LNCAP (cell line): ENCODE results near the gene ZNF140.

Source experiments
- TF ChIP-seq, protein P1 (sequence below): fragments of 450-650 bp; IDR thresholded peaks from 2 replicates; pipeline ENCODE4 v1.5.1; 2017; ENCODE audit warnings: mild to moderate bottlenecking

The ZNF140 gene

DNA sequence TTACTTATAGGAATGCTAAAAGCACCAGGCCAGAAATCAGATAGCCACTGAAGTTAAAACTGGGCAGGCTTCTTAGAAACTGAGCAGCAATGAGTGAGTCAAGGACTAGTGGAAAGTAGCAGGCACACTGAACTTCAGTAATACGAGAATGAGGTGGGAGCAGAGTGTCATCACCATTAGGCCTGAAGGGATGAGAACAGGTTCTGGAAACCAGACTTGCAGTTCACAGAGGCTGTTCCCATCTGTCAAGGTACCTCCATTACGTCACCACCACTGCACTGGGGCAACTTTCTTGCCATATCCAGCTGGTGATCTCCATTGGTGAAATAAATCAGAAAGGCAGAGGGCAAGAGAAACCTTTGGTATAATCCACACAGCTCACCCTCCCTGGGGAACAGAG, 65.3 kb downstream of the ZNF140 start:
- TF ChIP-seq, protein P1, sequence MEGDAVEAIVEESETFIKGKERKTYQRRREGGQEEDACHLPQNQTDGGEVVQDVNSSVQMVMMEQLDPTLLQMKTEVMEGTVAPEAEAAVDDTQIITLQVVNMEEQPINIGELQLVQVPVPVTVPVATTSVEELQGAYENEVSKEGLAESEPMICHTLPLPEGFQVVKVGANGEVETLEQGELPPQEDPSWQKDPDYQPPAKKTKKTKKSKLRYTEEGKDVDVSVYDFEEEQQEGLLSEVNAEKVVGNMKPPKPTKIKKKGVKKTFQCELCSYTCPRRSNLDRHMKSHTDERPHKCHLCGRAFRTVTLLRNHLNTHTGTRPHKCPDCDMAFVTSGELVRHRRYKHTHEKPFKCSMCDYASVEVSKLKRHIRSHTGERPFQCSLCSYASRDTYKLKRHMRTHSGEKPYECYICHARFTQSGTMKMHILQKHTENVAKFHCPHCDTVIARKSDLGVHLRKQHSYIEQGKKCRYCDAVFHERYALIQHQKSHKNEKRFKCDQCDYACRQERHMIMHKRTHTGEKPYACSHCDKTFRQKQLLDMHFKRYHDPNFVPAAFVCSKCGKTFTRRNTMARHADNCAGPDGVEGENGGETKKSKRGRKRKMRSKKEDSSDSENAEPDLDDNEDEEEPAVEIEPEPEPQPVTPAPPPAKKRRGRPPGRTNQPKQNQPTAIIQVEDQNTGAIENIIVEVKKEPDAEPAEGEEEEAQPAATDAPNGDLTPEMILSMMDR: no peak

DNA sequence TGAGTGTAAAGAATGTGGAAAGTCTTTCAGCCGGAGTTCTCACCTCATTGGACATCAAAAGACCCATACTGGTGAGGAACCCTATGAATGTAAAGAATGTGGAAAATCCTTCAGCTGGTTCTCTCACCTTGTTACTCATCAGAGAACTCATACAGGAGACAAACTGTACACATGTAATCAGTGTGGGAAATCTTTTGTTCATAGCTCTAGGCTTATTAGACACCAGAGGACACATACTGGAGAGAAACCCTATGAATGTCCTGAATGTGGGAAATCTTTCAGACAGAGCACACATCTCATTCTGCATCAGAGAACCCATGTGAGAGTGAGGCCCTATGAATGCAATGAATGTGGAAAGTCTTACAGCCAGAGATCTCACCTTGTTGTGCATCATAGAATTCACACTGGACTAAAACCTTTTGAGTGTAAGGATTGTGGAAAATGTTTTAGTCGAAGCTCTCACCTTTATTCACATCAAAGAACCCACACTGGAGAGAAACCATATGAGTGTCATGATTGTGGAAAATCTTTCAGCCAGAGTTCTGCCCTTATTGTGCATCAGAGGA, 75.5 kb downstream of the ZNF140 start:
- TF ChIP-seq, protein P1: no peak
